ENCODE data around the gene EGR2. TPM values are rescaled to one million over a fixed set of nuclear protein-coding genes. Genes with fewer than 3 reads are reported as not detected.

Gene EGR2
- total RNA-seq, 1 experiment from 2014 or later, result 0.24 TPM

DNA sequence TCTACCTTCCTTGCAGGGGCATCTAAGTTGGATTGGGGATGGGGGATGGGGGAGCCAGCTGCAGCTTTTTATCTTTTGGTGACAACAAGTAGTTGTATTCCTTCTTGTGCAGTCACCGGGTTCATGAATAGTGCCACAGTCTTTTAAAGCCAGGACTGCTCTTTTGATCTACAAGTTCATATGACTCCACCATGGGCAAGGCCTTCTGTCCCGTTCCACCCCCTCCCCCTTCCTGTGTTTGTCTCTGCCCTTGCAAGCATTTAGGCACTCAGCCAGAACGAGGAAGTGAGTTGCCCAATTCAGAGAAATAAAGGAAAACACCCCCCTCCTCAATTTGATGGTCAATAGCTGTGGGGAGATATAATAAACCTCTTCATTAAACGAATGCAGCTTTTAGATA is 44.8 kb upstream of the EGR2 start:
- no peaks in the 10 kb centered on the region for H3K79me2 ChIP-seq (ENCODE audit: low read depth)
- CTCF ChIA-PET, result no interaction called here

DNA sequence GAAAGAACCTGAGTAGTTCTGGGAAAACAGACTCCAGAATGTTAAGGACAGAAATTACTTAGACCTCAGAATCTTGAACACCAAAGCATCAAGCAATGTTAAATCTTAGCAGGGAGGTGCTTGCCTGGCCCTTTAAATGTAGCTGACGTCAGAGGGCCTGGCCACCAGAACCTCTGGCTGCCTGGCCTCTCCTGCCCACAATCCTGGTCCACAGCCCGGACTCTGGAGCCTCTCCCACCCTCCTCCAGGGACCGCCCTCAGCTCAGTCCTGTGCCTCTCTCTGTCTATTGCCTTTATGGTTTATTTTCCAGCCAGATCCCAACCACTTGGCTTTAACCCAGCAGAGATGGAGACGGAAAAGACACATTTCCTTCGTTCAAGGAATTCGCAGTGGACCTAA is 42.2 kb upstream of the EGR2 start:
- H3K36me3 ChIP-seq (ENCODE audit: low read depth), result no peaks in the 10 kb centered on the region
- no peaks in the 10 kb centered on the region for H3K9me2 ChIP-seq (ENCODE audit: insufficient read depth)
- no peaks in the 10 kb centered on the region for H4K20me1 ChIP-seq (ENCODE audit: insufficient read depth)
- no peaks in the 10 kb centered on the region for H3K79me2 ChIP-seq (ENCODE audit: low read depth)
- TF ChIP-seq EZH2 (IDR thresholded peaks at IDR 0.05; ENCODE audit: low read depth), result no peak
- no peak for TF ChIP-seq CTCF (conservative IDR thresholded peaks at IDR 0.05)
- intact Hi-C loops (cut with micrococcal nuclease; ENCODE audit: unreplicated experiment), result no loop called here
- CTCF ChIA-PET, result no interaction called here
- H3K4me3 ChIP-seq, result no peak overlapping the region
- BruUV-seq (replicated peaks), result no TSS peak
- no peak overlapping the region for H3K27ac ChIP-seq
- H2AFZ ChIP-seq, result no peak overlapping the region
- no peak for DNase-seq
- H3K27me3 ChIP-seq (ENCODE audit: insufficient read depth, low read depth), result no peaks in the 10 kb centered on the region
- no peaks in the 10 kb centered on the region; the same call in 1 of the 2 replicates for H3F3A ChIP-seq (ENCODE audit: insufficient read depth, low read depth)
- H3K4me2 ChIP-seq, result no peak overlapping the region
- POLR2A ChIA-PET (ENCODE audit: unreplicated experiment), result no interaction called here
- no peaks in the 10 kb centered on the region for H3K4me1 ChIP-seq (replicated peaks; ENCODE audit: insufficient read depth)
- H3K9me3 ChIP-seq (ENCODE audit: insufficient read depth, low read depth), result no peaks in the 10 kb centered on the region

More for the DNA sequence above, 44.8 kb upstream of the EGR2 start:
- Histone ChIP-seq H3K4me1 (replicated peaks; ENCODE audit: insufficient read depth) (no peaks in the 10 kb centered on the region), H2AFZ (no peak overlapping the region), H3K27ac (no peak overlapping the region), H3K27me3 (ENCODE audit: insufficient read depth, low read depth) (no peaks in the 10 kb centered on the region), H3F3A (ENCODE audit: insufficient read depth, low read depth) (no peaks in the 10 kb centered on the region; the same call in 1 of the 2 replicates), H3K9me2 (ENCODE audit: insufficient read depth) (no peaks in the 10 kb centered on the region), H3K4me3 (no peak overlapping the region), H3K9me3 (ENCODE audit: insufficient read depth, low read depth) (no peaks in the 10 kb centered on the region), H3K36me3 (ENCODE audit: low read depth) (no peaks in the 10 kb centered on the region), H3K4me2 (no peak overlapping the region), H4K20me1 (ENCODE audit: insufficient read depth) (no peaks in the 10 kb centered on the region)
- BruUV-seq (replicated peaks), result no TSS peak
- TF ChIP-seq CTCF (conservative IDR thresholded peaks at IDR 0.05) (no peak), EZH2 (IDR thresholded peaks at IDR 0.05; ENCODE audit: low read depth) (no peak)
- intact Hi-C loops (cut with micrococcal nuclease; ENCODE audit: unreplicated experiment), result no loop called here
- no peak for DNase-seq
- POLR2A ChIA-PET (ENCODE audit: unreplicated experiment), result no interaction called here

DNA sequence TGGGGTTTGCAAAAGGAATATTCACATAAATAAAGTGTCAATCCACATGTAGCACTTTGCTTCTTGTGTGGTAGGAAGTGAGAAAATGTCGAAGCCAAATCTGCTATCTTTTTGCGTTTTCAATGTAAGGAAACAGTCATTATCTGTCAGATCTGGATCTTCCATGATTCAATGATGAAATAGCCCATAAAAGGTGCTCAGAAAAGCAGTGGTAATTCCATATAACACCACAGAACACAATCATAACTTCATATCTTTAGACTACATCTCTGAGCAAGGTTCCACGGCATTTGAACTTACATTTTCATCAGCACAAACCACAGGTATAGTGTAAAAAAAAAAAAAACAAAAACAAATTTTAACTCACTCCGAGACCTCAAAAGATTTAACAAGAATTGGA is 39.9 kb upstream of the EGR2 start:
- ChIA-PET POLR2A (ENCODE audit: unreplicated experiment) (interaction anchor here (1.0 kb wide), 1 partner anchor 64 kb away, joined by 5 read pairs; no protein-coding TSS in a partner anchor), CTCF (no interaction called here)
- no peak overlapping the region for H3K4me3 ChIP-seq
- no peaks in the 10 kb centered on the region for H4K20me1 ChIP-seq (ENCODE audit: insufficient read depth)
- no peaks in the 10 kb centered on the region for H3K36me3 ChIP-seq (ENCODE audit: low read depth)
- no peak overlapping the region for H3K4me2 ChIP-seq
- H3K79me2 ChIP-seq (ENCODE audit: low read depth), result no peaks in the 10 kb centered on the region
- no peaks in the 10 kb centered on the region for H3K4me1 ChIP-seq (replicated peaks; ENCODE audit: insufficient read depth)
- no peaks in the 10 kb centered on the region for H3K27me3 ChIP-seq (ENCODE audit: insufficient read depth, low read depth)
- no TSS peak for BruUV-seq (replicated peaks)
- no peaks in the 10 kb centered on the region for H3K9me2 ChIP-seq (ENCODE audit: insufficient read depth)
- no peaks in the 10 kb centered on the region; the same call in 1 of the 2 replicates for H3F3A ChIP-seq (ENCODE audit: insufficient read depth, low read depth)
- H3K27ac ChIP-seq, result no peak overlapping the region
- no peak overlapping the region for H2AFZ ChIP-seq
- no peak for TF ChIP-seq EZH2 (IDR thresholded peaks at IDR 0.05; ENCODE audit: low read depth)
- no peak for TF ChIP-seq CTCF (conservative IDR thresholded peaks at IDR 0.05)
- no peaks in the 10 kb centered on the region for H3K9me3 ChIP-seq (ENCODE audit: insufficient read depth, low read depth)
- intact Hi-C loops (cut with micrococcal nuclease; ENCODE audit: unreplicated experiment), result no loop called here
- DNase-seq, result no peak

Measured in PC-9 (cell line).